ENCODE results near the gene HECTD4.
A peak's percentile ranks its signal among the peaks of the same experiment; 100 is the strongest.
"Not testable (repeated sequence)": the region's sequence is repeated elsewhere in the genome, so short reads cannot be mapped to it uniquely, and the experiment has no call there.

The HECTD4 gene

DNA sequence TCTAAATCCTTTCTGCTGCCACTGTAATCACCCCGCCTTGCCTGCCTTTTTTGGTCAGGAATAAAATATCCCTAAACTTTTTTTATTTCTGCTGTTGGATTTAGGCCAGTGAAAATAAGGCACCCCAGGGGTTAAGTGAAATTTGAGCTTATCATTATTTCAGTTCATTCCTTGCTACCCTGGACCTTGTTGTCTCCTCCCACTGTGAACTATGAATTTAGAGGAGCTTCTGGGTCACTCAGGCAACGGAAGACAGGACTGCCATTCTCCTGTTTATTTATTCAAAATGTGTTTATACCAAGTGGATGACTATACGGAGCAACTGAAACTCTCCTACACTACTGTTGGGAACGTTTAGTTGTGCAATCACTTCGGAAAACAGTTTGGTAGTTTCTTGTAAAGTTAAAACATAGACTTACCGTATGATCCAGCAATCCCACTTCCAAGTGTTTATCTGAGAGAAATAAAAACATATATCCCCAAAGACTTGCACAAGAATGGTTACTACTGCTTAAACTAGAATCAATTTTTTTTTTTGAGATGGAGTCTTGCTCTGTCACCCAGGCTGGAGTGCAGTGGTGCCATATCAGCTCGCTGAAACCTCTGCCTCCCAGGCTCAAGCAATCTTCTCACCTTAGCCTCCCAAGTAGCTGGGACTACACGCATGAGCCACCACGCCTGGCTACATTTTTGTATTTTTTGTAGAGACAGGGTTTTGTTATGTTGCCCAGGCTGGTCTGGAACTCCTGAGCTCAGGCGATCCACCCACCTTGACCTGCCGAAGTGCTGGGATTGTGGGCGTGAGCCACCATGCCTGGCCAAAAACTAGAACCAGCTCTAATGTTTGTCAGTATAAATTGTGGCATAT lies 259.2 kb downstream of the HECTD4 start:
- Histone ChIP-seq H3K36me3 (ENCODE audit: control insufficient read depth in 1 of 2, insufficient read depth in 2 of 2, low read length in 2 of 2) (no peaks in the 10 kb centered on the region), H3K27me3 (ENCODE audit: low read depth, low read length) (no peaks in the 10 kb centered on the region), H3K9me3 (ENCODE audit: control insufficient read depth in 1 of 2, low read length in 2 of 2) (no peaks in the 10 kb centered on the region), H3K27ac (ENCODE audit: low read length) (peak overlapping the region; percentile 74), H3K4me3 (ENCODE audit: low read depth in 1 of 2, low read length in 2 of 2) (peak overlapping the region in 1 of 2 donors; percentile 37), H3K4me1 (ENCODE audit: control insufficient read depth in 1 of 2, insufficient read depth in 2 of 2, low read length in 2 of 2) (peaks cover 11 to 15% of the 10 kb centered on the region in 2 donors)

DNA sequence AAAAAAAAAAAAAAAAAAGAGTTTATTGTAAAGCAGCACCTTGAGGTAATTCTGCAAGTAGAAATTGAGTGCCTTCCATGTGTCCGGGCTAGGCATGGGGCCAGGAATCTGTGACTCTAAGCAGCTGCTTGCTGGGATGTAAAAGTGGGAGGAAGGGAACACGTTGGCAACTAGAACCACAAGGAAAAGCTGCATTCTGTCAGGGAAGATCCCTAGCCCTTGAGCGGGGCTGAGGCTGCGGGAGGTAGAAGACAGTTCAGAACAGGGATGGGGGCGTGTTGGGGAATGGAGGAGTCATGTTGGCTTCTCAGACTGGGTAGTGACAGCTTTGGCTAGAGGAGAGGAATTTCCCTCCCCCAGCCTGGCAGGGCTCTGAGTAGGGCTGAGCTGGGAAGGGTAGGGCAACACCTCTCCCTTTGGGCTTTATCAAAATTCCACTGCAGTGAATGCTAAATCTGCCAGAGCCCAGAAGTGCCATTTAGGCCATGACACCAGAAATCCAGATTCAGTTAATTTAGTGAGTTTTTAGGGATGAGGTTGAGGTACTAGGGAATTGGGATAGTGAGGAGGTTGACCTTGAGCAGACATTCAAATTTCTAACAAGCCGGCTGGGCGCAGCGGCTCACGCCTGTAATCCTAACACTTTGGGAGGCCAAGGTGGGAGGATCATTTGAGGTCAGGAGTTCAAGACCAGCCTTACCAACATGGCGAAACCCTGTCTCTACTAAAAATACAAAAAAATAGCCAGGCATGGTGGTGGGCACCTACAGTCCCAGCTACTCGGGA lies 260.3 kb downstream of the HECTD4 start:
- H3K27ac ChIP-seq (ENCODE audit: low read length), result peak overlapping the region; percentile 33
- H3K9me3 ChIP-seq (ENCODE audit: control insufficient read depth in 1 of 2, low read length in 2 of 2), result no peaks in the 10 kb centered on the region
- no peaks in the 10 kb centered on the region for H3K36me3 ChIP-seq (ENCODE audit: control insufficient read depth in 1 of 2, insufficient read depth in 2 of 2, low read length in 2 of 2)
- H3K4me1 ChIP-seq (ENCODE audit: control insufficient read depth in 1 of 2, insufficient read depth in 2 of 2, low read length in 2 of 2), result peaks cover 11 to 15% of the 10 kb centered on the region in 2 donors
- no peak overlapping the region for H3K4me3 ChIP-seq (ENCODE audit: low read depth in 1 of 2, low read length in 2 of 2)
- H3K27me3 ChIP-seq (ENCODE audit: low read depth, low read length), result no peaks in the 10 kb centered on the region

DNA sequence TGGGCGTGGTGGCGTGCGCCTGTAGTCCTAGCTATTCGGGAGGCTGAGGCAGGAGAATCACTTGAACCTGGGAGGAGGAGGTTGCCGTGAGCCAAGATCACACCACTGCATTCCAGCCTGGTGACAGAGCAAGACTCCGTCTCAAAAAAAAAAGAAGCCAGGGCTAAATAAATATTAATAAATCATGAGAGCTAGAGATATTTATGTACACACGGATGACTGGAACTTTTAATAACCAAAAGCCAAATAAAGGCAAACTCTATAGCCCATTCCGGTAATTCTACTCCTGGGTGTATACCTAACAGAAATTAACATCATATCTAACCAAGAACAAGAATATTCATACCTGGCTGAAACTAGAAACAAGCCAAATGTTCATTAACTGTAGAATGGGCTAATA lies 264.5 kb downstream of the HECTD4 start:
- no peak overlapping the region for H3K4me3 ChIP-seq (ENCODE audit: low read depth in 1 of 2, low read length in 2 of 2)
- no peak overlapping the region for H3K27ac ChIP-seq (ENCODE audit: low read length)
- no peaks in the 10 kb centered on the region for H3K9me3 ChIP-seq (ENCODE audit: control insufficient read depth in 1 of 2, low read length in 2 of 2)
- H3K27me3 ChIP-seq (ENCODE audit: low read depth, low read length), result no peaks in the 10 kb centered on the region
- no peaks in the 10 kb centered on the region for H3K36me3 ChIP-seq (ENCODE audit: control insufficient read depth in 1 of 2, insufficient read depth in 2 of 2, low read length in 2 of 2)
- H3K4me1 ChIP-seq (ENCODE audit: control insufficient read depth in 1 of 2, insufficient read depth in 2 of 2, low read length in 2 of 2), result no peaks in the 10 kb centered on the region

DNA sequence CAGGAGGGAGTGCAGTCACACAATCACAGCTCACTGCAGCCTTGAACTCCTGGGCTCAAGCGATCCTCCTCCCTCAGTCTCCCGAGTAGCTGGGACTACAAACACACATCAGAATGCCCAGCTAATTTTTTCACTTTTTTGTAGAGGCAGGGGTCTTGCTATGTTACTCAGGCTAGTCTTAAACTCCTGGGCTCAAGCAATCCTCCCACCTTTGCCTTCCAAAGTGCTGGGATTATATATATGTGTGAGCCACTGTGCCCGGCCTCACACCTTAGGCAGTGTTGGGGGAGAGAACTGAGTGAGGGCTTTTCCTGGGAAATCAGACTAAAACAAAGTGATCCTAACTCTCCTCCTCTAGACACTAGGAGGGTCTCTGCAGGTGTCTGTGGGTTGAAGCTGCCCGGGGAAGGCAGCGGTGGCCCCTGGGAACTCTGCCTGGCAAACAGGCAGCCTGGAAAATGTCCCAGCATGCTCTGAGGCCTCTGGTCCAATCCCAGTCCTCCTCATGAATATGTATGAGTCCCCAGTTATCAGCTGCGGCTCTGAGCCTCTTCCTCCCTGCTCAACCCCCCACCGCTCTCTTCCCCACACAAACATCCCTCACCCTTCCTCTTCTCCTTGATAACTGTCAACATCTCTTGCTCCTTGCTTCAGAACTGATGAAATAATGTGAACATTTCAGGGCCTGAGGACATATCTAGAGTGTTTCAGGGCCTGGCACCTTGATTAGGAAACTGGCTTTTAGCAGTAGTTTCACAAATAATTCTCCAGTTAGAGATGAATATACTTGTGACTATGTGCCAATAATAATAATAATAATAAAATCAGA lies 265.8 kb downstream of the HECTD4 start:
- no peaks in the 10 kb centered on the region for H3K4me1 ChIP-seq (ENCODE audit: control insufficient read depth in 1 of 2, insufficient read depth in 2 of 2, low read length in 2 of 2)
- H3K27me3 ChIP-seq (ENCODE audit: low read depth, low read length), result no peaks in the 10 kb centered on the region
- H3K4me3 ChIP-seq (ENCODE audit: low read depth in 1 of 2, low read length in 2 of 2), result no peak overlapping the region
- H3K36me3 ChIP-seq (ENCODE audit: control insufficient read depth in 1 of 2, insufficient read depth in 2 of 2, low read length in 2 of 2), result no peaks in the 10 kb centered on the region
- no peaks in the 10 kb centered on the region for H3K9me3 ChIP-seq (ENCODE audit: control insufficient read depth in 1 of 2, low read length in 2 of 2)
- peak overlapping the region; percentile 16 for H3K27ac ChIP-seq (ENCODE audit: low read length)

DNA sequence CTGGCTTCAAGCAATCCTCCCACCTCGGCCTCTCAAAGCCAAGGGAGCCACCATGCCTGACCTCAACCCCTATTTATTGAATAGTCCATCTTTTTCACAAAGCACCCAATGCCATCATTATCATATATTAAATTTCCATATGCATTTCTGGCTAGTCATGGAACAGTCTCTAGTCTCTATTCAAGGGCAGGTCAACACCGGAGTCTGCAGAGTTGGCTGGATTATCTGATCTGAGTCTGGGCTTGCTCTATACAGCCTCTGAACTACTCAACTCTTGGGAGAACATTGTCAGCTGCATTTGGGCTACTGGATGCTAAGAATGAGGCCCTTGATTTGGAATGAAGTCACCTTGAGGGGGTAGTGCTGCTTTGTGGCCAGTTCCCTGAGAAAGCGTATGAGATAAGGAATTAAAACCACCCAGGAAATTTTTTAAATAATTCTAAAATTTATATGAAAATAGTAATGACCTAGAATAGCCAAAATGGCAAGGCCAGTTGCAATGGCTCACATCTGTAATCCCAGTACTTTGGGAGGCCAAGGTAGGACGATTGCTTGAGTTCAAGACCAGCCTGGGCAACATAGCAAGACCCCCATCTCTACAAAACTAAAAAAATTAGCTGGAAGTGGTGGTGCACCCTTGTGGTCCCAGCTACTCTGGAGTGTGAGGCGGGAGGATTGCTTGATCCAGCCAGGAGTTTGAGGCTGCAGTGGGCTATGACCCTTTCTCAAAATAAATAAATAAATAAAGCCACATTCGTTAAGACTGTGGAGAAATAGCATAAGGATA lies 266.8 kb downstream of the HECTD4 start:
- Histone ChIP-seq H3K4me1 (ENCODE audit: control insufficient read depth in 1 of 2, insufficient read depth in 2 of 2, low read length in 2 of 2) (no peaks in the 10 kb centered on the region), H3K36me3 (ENCODE audit: control insufficient read depth in 1 of 2, insufficient read depth in 2 of 2, low read length in 2 of 2) (no peaks in the 10 kb centered on the region), H3K27me3 (ENCODE audit: low read depth, low read length) (no peaks in the 10 kb centered on the region), H3K9me3 (ENCODE audit: control insufficient read depth in 1 of 2, low read length in 2 of 2) (no peaks in the 10 kb centered on the region), H3K27ac (ENCODE audit: low read length) (no peak overlapping the region), H3K4me3 (ENCODE audit: low read depth in 1 of 2, low read length in 2 of 2) (no peak overlapping the region)

DNA sequence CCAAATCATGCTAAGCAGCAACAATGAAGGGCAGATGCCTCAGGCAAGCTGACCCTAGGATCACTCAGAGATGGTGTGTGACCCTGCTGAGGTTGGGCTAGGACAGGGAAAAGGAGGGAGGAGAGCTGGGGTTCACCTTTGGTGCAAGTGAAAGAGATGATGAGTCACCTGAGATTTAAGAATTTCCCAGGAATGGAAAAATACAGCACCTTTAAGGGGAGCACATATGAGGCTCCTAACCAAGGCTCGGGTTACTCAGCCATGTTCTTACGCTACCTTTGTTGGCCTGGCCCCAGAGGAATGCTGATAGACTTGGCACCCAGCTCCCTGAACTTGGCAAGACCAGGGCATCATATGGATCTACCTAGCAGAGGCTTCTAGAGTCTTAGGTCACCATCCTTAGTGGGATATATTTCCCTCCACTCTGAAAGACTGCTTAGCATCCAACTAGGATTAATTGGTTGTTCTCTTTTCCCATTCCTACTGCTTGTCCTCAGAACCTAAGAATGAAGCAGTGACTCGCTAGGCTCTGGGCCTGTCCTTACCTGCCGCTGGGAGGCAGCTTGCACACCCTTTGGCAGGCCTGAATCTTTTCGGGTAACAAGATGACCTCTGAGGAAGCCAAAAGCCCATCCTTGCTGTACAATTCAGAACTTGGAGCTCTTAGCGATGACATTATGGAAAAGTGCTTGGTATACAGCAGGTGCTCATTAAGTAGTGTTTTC lies 269.7 kb downstream of the HECTD4 start:
- Histone ChIP-seq H3K4me1 (ENCODE audit: control insufficient read depth in 1 of 2, insufficient read depth in 2 of 2, low read length in 2 of 2) (peaks cover 0 to 3% of the 10 kb centered on the region in 2 donors), H3K27me3 (ENCODE audit: low read depth, low read length) (no peaks in the 10 kb centered on the region), H3K9me3 (ENCODE audit: control insufficient read depth in 1 of 2, low read length in 2 of 2) (no peaks in the 10 kb centered on the region), H3K4me3 (ENCODE audit: low read depth in 1 of 2, low read length in 2 of 2) (no peak overlapping the region), H3K27ac (ENCODE audit: low read length) (no peak overlapping the region), H3K36me3 (ENCODE audit: control insufficient read depth in 1 of 2, insufficient read depth in 2 of 2, low read length in 2 of 2) (peaks cover 0 to 5% of the 10 kb centered on the region in 2 donors)

DNA sequence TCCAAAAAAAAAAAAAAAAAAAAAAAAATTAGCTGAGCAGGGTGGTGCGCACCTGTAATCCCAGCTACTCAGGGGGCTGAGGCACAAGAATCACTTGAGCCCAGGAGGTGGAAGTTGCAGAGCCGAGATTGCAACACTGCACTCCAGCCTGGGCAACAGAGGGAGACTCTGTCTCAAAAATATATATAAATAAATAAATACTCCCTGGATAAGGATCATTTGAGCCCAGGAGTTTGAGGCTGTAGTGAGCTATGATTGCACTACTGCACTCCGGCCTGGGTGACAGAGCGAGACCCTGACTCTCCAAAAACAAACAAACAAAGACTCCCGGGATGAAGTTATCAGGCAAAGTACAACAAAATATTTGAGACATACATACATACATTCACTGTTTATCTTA lies 270.3 kb downstream of the HECTD4 start:
- no peaks in the 10 kb centered on the region for H3K27me3 ChIP-seq (ENCODE audit: low read depth, low read length)
- H3K4me1 ChIP-seq (ENCODE audit: control insufficient read depth in 1 of 2, insufficient read depth in 2 of 2, low read length in 2 of 2), result peaks cover 1 to 5% of the 10 kb centered on the region in 2 donors
- H3K4me3 ChIP-seq (ENCODE audit: low read depth in 1 of 2, low read length in 2 of 2), result no peak overlapping the region
- H3K9me3 ChIP-seq (ENCODE audit: control insufficient read depth in 1 of 2, low read length in 2 of 2), result no peaks in the 10 kb centered on the region
- peaks cover 0 to 5% of the 10 kb centered on the region in 2 donors for H3K36me3 ChIP-seq (ENCODE audit: control insufficient read depth in 1 of 2, insufficient read depth in 2 of 2, low read length in 2 of 2)
- no peak overlapping the region for H3K27ac ChIP-seq (ENCODE audit: low read length)

DNA sequence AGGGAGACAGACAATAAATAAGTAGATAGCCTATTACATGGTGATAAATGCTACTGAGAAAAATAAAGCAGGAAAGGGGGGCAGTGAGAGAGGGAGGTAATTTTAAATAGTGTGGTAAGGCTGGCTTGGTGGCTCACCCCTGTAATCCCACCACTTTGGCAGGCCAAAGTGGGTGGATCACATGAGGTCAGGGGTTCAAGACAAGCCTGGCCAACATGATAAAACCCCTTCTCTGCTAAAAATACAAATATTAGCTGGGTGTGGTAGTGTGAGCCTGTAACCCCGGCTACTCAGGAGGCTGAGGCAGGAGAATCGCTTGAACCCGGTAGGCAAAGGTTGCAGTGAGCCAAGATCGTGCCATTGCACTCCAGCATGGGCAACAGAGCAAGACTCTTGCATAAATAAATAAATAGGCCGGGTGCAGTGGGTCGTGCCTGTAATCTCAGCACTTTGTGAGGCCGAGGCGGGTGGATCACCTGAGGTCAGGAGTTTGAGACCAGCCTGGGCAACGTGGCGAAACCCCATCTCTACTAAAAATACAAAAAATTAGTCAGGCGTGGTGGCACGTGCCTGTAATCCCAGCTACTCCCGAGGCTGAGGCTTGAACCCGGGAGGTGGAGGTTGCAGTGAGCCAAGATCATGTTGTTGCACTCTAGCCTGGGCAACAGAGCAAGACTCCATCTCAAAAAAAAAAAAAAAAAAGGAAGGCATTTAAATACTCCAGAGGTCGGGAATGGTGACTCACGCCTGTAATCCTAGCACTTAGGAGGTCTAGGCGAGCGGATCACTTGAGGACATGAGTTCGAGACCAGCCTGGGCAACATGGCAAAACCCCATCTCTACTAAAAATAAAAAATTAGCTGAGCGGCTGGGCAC lies 271.2 kb downstream of the HECTD4 start:
- H3K27ac ChIP-seq (ENCODE audit: low read length), result not testable (repeated sequence)

More for the DNA sequence above, 271.2 kb downstream of the HECTD4 start:
- H3K4me3 ChIP-seq (ENCODE audit: low read depth in 1 of 2, low read length in 2 of 2); H3K36me3 ChIP-seq (ENCODE audit: control insufficient read depth in 1 of 2, insufficient read depth in 2 of 2, low read length in 2 of 2); H3K27me3 ChIP-seq (ENCODE audit: low read depth, low read length); H3K9me3 ChIP-seq (ENCODE audit: control insufficient read depth in 1 of 2, low read length in 2 of 2): not testable (repeated sequence)
- peaks cover 5 to 10% of the 10 kb centered on the region in 2 donors for H3K4me1 ChIP-seq (ENCODE audit: control insufficient read depth in 1 of 2, insufficient read depth in 2 of 2, low read length in 2 of 2)
